NCI-H226 (cell line): ENCODE results near the gene BCL10.
"Not testable (repeated sequence)": the region's sequence is repeated elsewhere in the genome, so short reads cannot be mapped to it uniquely, and the experiment has no call there.

Experiments used
- DNase-seq: peaks from one replicate; pipeline ENCODE4 v3.0.0-alpha.2; 2015

BCL10 gene

DNA sequence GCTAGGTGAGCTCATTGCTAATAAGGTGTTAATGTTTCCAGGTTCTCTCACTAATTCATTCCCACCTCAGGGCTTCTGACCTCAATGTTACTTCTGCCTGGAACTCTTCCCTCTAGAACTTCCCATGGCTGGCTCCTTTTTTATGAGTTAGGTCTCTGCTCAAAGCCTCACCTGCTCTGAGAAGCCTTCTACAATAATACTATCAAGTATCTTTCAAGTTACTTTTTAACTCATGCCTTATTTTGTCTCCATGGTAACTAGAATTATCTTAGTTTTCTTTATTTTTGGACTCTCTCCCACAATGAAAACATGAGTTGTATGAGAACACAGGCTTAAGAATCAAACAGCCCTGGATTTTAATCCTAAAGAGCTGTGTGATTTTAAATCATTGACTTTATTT is 13.4 kb downstream of the BCL10 start:
- no peak for DNase-seq

DNA sequence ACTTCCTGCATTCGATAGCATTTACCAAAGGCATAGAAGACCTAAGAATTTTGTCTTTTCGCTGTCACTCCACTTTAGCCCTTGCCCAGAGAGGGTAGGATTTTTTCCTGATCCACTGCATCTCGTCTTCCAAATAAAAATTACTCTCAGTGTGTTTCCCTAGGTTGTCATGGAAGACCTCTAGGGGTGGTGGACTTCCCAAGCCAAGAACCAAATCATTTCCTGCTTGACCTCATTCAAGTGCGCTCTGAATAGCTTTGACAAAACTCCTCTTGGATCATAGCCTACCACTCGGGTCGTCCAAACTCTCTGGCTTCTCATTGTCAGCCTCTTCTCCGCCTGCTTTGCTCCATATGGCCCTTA is 16.5 kb downstream of the BCL10 start:
- no peak for DNase-seq

DNA sequence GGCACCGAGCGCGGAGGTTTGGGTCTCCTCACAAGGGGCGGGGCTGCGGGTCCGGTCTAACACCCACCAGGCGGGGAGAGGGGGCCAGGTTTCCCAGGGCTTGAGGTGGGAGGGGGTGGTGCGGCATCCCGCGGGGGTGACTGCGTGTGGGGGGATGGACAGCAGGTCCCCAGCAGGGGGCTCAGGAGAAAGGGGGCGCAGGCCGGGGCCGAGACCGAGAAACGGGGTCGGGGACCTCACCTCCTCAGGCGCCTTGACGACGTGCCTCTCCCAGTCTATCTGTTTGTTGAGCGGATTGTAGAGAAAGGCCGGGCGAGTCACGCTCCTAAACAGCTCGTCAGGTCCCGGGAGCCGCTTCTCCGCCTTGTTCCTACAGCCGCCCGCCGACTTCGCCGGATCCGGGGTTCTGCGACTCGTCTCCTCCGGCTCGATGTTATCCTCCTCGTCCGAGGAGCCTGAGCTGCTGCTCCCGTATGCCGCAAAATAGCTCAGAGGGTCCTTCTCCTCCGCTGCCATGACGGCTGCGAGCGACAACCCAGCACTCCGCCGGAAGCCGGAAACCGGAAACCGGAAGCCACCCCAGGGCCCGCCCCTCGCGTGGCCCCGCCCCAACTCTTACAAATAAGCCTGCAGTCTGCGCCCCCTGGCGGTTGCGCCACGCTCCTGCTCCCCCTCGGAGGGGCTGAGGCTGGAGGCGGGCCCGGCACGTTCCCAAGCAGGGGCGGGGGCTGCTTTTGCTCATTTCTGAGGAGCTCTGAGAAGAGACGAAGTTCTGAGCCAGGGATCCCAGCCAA is 17.1 kb downstream of the BCL10 start, which contains the start of gene C1orf52:
Gene C1orf52, minus strand, starts transcription at position 545 of the 794 bp plus-strand sequence. Its CDS starts 29 bp downstream, at position 516.
- DNase-seq: peak; percentile 70

DNA sequence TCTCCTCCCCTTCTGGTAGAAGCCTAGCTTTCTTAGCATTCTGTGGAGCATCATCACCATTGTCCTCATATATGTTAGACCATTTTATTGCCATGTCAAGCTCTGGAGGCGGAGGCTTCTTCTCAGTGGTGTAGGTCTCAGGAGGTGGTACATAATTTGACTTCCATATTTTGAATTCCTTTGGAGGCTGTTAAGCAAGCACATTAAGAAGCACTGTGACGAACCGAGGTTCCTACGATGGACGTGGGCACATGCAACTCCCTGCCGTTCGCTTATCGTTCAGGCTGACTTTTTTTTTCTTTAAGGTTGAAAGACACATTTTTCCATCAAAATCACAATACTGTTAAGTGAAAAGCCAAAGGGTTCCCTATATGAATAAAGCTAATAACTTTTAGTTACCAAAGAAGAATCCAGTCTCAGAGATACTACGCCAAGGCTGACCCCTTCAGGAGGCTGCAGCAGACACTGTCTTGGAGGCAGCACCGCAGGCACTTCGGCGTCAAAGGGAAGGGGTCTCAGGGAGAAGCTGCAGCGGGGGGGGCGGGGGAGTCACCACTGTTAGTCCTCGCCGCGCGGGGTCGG is 17.8 kb downstream of the BCL10 start:
- no peak for DNase-seq

DNA sequence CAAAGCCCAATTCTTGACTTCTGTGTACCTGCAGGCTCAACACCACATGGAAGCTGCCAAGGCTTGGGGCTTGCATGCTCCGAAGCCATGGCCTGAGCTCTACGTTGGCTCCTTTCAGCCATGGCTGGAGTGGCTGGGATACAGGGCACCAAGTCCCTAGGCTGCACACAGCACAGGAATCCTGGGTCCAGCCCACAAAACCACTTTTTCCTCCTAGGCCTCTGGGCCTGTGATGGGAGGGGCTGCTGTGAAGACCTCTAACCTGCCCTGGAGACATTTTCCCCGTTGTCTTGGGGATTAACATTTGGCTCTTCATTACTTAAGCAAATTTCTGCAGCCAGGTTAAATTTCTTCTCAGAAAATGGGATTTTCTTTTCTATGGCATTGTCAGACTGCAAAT is 27.4 kb downstream of the BCL10 start:
- not testable (repeated sequence) for DNase-seq

DNA sequence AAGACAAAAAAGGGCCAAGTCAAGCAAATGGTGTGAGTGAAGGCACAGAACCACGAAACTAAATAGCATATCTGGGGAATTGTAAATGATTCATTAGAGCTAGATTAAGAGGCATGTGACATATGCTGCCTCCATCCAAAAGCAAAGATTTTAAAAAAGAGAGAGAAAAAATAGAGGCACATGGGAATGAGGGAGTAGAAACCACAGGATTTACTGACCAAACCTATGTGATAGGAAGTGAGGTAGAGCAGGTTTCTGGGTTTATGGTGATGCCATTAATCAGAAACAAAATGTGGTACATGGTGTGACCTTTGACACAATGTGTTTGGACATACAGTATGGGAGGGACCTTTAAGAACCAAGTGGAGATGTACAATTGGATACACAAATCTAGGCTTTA is 30.5 kb downstream of the BCL10 start:
- peak; percentile 48 for DNase-seq

DNA sequence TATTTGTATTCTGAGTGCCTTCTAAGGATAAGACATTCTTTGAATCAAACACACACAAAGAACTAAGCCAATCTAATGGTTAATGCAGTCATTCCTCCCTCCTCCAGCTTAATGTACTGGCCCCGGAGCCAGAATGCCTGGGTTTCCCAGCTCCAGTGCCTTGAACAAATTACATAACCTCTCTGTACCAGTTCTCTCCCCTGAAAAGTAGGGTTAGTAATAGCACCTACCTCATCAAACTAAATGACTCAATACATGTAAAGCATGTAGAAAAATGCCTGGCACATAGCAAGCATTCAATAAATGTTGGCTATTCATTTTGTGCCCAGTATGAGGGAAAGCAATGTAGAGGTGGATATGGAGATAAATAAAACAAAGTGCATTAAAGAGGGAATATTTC is 31.0 kb downstream of the BCL10 start:
- peak; percentile 52 for DNase-seq

DNA sequence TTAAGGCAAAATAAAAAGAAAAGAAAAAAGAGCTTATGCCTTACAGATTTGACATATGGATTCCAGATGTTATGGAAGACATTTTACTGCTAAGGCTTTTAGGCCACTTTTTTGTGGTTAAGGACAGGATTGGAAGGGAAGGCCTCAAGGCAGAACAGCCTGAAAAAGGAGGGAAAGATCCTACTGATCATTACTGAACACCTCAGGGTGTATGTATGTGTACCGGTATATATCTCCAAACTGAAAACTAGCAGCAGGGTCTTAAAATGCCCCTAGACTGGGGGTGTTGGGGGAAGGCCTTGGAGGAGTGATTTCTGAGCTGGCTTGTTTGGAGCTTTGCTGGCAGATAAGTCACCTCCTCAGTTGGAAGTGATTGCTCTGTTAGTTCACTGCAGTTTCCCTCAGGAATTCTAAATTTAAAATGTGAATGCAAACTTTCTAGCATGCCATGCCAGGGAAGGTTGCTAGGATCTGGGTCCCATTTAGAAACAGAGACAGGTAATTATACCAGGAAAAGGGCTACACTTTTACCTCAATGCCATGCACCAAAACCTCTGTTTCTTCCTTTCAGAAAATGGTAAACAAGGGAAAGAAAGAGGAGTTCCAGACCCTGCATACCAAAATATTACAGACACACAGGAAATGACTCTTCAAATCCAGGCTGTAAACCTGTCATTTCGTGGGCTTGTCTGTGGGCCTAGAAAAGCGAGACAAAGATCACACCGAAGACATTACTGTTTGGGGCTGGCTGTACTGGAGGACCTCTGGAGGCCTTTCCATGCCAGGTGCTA is 32.0 kb downstream of the BCL10 start:
- DNase-seq: peak; percentile 39

DNA sequence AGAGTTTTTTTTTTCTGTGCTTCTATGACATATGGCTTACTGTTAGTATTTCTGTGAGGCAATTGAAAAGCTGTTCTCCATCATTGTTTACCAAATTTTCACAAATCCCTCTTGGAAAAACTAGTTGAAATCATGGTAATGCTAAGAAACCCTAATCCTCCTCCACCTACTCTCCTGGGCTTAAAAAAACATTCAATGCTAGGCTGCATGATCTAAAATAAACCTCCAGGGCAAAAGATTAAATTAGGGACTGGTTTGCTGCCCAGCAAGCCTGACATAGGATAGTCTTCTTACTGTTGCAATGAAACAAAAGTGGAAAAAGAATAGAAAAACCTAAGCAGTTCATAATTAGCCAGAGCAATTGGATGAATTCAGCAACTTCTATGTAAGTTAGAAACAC is 33.1 kb downstream of the BCL10 start:
- DNase-seq: no peak

DNA sequence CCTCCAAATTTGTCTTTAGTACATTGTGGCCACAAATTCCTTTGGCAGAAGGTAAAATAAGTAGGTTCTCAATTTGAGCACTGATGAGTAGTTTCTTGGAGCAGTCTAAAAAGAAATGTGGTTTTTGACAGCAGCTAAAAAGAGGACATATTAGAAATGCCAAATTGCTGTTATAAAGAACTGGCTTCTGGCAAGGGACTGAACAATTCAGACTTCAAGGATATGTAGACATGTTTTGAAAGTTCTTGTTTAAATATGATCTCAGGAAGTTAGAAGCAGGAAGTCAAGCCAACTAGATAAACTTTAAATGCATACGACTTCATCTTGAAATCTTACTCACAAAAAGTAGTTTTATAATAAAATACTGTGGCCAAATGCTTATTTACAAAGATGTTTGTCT is 35.8 kb downstream of the BCL10 start:
- no peak for DNase-seq

DNA sequence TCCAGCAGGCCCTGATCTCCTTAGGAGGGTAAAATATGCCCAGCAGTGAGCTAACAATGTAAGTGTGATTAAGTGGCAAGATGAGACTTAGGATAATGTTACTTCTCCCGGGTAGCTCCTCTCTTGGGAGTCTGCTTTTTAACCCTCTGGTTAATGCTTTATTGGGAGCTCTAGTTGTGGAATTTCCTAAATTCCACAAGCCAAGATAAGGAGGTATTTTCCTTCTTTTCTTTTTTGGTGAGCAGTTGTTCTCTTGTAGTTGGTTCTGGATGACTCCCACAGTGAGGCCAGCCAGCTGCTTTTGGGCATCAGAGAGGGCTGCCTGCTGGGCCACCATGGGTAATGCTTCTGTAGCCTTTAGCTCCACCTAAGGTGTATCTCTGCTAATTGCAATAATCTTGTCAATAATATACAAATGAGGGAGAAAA is 36.2 kb downstream of the BCL10 start:
- DNase-seq: peak; percentile 51

DNA sequence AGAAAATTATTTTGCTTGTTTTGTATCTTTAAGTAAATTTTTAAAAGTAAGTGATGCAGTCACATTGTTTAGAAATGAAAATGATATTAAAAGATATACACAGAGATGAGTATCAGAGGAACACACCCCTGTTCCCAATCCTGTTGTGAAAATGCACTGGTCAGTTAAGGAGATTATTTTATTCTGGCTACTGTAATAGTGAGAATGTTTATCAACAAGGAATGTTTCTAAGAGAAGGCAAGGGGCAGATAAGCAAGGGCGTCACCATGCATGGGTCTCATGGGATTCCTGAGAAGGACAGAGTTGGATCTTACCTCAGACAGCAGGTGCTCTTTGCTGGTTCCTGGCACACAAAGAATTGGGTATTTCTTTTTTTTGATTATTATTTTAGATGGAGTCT is 38.8 kb downstream of the BCL10 start:
- DNase-seq: no peak

DNA sequence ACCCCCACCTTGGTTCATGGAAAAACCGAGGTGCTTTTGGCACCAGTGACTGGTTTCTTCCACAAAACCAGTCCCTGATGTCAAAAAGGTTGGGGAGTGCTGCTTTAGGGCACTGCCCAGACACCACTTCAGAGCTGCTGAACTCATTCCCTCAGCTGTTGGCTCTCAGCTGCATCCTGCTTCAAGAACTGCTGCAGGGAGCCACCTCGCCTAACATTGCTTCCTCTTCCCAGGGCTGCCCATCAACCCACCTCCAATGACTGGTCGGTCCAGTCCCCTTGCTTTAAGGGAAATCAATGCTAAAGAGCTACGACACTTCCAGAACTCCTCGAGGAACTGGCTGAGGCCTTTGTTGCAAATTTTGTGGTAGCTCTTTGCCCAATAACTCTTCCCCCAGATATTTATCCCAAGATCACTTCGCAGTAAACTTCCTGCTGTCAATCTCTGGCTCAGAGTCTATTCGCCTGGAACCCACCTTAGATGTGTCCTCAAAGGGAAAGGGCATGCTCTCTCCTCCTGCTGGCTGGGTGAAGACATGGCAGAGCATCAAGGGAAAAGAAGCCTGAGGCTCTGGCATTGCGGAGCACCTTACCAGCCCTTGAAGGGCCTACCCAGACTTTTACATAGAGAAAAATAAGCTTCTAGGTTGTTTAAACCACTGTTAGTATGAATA is 46.0 kb downstream of the BCL10 start:
- DNase-seq: no peak

DNA sequence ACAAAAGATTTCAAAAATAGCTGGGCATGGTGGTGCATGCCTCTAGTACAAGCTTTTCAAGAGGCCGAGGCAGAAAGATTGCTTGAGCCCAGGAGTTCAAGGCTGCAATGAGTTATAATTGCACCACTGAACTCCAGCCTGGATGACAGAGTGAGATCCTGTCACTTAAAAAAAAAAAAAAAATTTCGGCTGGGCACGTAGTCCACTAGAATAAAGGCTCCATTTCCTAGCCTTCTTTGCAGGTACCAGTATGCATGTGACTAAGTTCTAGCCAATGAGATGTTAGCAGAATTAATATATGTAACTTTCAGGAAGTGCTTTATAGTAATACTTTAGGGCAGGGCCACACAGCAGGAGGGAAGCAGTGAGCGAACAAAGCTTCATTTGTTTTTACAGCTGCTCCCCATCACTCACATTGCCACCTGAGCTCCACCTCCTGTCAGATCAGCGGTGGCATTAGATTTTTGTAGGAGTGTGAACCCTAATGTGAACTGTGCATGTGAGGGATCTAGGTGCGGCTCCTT is 46.8 kb downstream of the BCL10 start:
- no peak for DNase-seq

DNA sequence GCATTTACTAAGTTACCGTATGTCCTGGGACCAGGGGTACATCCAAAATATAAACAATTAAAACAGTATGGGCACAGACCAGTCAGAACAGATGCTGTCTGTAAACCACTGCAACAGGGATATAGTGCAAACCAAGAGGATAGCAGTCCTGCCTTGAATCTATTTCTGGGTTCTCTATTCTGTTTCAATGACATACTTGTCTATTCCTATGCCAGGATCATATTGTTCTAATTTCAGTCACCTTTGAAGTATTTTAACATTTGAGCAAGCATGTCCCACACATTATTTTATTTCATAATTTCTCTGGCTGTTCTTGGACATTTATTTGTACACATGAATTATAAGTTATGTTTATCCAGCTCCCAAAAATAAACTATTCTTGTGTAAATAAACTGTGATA is 47.5 kb downstream of the BCL10 start:
- DNase-seq: no peak

DNA sequence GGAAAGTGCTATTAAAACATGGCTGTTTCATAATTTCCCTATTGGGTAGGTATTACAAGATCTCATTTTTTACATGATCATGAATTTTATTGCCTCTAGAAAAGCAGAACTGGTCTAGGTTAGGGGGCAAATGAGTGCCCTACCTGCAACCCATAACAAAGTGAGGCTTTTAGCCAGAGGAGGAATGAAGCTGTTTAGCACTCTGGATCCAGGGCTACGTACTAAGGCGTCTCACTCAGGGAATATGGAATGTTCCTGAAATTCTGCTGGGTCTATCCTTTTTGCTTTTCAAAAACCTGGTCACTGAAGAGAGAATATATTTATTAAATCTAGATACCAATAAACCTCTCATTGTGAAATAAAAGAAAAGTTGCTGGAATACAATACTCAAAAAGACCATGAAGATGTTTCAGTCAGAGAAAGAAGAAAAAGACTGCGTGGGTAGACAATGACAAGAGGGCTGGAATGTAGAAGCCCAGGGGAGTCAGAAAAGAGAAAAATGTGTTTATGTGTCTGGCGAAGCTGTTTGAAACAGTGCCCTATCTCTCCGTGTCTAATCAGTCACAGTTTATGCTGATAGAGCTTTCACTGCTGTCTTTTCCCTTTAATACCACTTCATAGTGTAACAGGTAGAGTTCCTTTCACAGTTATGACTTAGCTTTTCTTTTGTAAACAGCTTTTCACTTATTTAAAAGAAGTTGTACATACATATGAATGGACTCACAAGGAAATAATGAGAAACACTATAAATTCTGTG is 50.6 kb downstream of the BCL10 start:
- no peak for DNase-seq

DNA sequence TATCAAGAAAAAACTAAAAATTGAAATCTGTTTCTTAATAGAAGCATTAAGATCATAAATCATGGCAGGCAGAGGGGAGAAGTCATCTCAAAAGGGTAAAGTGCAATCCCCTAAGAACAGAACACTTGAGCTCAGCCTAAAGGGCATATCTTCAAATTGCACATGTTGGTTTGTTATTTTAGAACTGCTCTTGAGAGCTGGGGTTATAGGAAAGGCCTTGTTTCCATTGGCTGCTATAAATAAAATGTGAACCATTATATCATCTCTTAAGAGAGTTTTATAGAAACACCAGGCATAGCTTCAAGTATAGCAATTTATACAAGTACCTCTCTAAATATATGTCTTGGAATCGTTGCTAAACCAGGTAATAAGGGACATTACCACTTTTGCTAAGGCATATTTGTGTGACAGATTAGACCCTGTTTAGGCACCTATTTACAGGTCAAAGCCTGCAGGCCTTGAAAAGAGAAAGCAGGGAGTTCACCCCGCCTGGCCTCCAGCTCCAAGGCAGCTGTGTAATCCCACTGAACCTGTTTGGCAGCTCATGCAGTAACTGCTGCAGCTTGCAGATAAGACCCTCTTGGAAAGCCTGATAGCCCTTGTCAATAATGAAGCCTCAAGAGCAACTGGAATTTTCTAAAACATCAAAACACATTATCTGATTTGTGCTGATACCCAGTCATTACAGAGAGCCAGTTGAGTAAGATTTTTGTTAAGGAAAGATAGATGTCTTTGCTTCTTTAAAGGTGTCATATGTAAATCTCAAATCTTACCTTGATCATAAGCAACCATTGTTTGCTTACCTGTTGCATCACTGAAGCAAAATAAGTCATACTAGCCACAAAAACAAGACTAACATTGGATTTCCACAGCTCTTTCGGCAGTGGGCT is 51.5 kb downstream of the BCL10 start:
- no peak for DNase-seq

DNA sequence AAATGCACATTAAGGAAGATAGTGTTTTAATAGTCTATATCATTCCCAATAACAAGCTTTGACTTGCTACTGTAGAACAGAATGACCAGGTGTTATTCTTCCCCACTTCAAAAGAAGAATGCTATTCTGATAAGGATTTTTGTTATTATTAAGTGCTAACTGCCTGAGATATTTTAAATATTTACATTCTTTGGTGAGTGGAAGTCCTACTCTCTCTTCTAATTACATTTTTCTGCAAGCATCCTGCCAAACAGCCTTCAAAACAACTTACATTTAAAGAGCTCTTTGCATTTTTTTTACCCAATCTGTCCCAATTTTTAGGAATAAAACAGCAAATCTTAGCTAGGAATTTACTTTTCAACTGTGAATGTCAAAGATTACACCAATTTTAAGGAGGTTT is 52.1 kb downstream of the BCL10 start:
- DNase-seq: no peak

DNA sequence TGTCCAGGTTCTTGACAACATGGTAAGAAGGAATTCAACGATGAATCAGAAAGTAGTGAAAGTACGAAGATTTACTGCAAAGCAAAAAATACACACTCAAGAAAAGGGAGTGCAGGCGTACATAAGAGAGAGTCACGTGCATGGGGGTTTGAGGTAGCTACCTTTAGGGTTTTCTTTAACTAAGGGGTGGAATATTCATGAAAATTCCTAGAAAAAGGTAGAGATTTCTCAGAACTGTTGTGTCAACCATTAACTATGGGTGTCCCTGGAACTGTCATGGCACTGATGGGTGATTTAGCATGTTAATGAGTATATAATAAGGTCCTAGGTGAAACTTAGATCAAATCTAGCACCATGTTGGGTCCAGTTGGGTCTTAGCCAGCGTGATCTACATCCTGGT is 53.1 kb downstream of the BCL10 start:
- DNase-seq: no peak

DNA sequence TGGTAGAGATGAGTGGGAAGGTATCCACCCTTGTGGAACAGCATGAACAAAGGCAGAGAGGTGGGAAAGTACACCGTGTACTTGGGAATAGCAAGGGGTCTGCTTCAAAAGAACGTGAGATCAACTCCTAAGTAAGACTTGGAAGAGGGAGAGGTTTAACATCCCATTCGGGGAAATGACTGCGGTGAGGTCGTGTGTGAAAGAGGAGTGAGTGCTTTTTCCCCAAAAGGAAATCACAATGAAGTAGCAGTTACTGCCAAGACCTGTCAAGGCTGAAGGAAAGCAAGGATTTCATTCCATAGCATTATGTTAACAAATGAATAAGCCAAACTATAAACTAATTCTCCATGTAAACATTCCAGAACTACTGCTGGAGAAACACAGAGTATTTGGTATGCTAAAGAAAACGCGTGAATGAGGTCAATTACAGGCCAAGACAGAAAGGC is 55.7 kb downstream of the BCL10 start:
- DNase-seq: no peak
